Testis (tissue), 3 donors: ENCODE measurements around the gene PUS3. TPM values are rescaled to one million over a fixed set of nuclear protein-coding genes. Genes with fewer than 3 reads are reported as not detected.

ENCODE experiments used
- DNase-seq: peaks from one replicate; pipeline ENCODE4 v3.0.0-alpha.2; 2019
- H3K27ac ChIP-seq, 2 donors: fragments of 200-600 bp; sonication (generic); one replicate each; pipeline ENCODE4 v1.5.1; 2019
- H3K27me3 ChIP-seq: fragments of 200-600 bp; sonication (generic); one replicate; pipeline ENCODE4 v1.5.1; 2019
- H3K36me3 ChIP-seq: fragments of 200-600 bp; sonication (generic); one replicate; pipeline ENCODE4 v1.5.1; 2017; ENCODE audit warnings: low read depth; ENCODE audit errors: missing control alignments
- H3K4me1 ChIP-seq: fragments of 200-600 bp; sonication (generic); one replicate; pipeline ENCODE4 v1.5.1; 2019
- H3K4me3 ChIP-seq, 2 donors: fragments of 200-600 bp; sonication (generic); one replicate each; pipeline ENCODE4 v1.5.1; 2017 to 2019
- H3K9me3 ChIP-seq: fragments of 200-600 bp; sonication (generic); one replicate; pipeline ENCODE4 v1.5.1; 2017
- POLR2A ChIP-seq: fragments of 450-650 bp; IDR thresholded peaks from one replicate; pipeline ENCODE4 v1.6.1; 2017; ENCODE audit warnings: antibody characterized with exemption, mild to moderate bottlenecking, moderate library complexity
- WGBS, 2 donors: methylation state at CpG; one replicate each; pipeline ENCODE4 v1.1.5; 2018; 5-methylcytosine and 5-hydroxymethylcytosine counted together
- intact Hi-C: fragments of 100-400 bp; cut with DNase I; formaldehyde crosslinking; loops from one replicate; pipeline ENCODE4 v1.15.1; 2023; ENCODE audit warnings: low total_unique reads
- polyA plus RNA-seq: library from polyadenylated mRNA; stranded (reverse); fragments of 350-450 nt; fragmentation: Illumina TruSeq; extraction: RNeasy Lipid Tissue Mini Kit (QIAGEN cat#74804); gene quantifications from one replicate; pipeline ENCODE4 v1.2.3, GENCODE V29; 2014; ENCODE audit warnings: low read depth, low replicate concordance; ENCODE audit not compliant: insufficient read depth
- total RNA-seq, 2 donors: library from RNA; depleted of rRNA; stranded (reverse); fragments of >200 nt; gene quantifications; one replicate each; pipeline ENCODE4 v1.2.3, GENCODE V29; 2016
- TF ChIP-seq, protein P1 (sequence below), 3 experiments: fragments of 450-650 bp in 2 of 3; fragments of 200-600 bp in 1 of 3; sonication (generic) in 1 of 3; IDR thresholded peaks; one replicate each; pipeline ENCODE4 v1.5.1; 2016 to 2019; ENCODE audit warnings: antibody characterized with exemption in 3 of 3, mild to moderate bottlenecking in 2 of 3, moderate library complexity in 1 of 3

PUS3 gene
- total and polyA plus RNA-seq, 3 donors from 2014 or later: 6.1 to 9.4 (median 8.4) TPM

DNA sequence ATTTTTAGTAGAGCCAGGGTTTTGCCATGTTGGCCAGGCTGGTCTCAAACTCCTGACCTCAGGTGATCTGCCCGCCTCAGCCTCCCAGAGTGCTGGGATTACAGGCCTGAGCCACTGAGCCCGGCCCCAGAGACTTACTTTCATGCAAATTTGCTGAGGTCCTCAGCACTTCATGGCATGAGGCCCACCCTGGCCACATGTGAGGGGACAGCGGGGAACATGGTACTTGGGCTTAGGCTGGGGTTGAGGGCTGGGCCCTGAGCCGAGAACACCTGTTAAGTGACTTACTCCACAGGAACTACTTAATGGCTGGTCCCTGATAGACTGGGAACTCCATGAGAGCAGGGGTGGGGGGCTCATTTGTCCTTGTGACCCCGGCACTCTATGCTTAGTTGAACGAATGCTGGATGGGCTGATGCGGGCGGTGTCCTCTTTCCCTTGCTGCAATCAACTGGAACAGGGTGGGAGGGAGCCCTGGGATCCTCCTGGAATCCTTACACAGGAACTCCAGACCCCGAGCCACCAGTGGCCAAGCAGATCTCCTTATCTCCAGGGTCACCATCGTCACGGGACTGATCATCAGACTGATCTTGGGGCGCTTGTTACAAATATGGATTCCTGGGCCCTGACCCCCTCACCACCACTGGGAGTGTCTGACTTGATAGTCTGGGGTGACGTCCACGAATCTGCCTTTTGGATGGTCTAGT is 43.9 kb upstream of the PUS3 start:
- no peak overlapping the region for H3K27ac ChIP-seq
- H3K4me1 ChIP-seq: peaks cover 5% of the 10 kb centered on the region
- H3K27me3 ChIP-seq: no peaks in the 10 kb centered on the region
- no peaks in the 10 kb centered on the region for H3K36me3 ChIP-seq
- H3K4me3 ChIP-seq: no peak overlapping the region
- no peaks in the 10 kb centered on the region for H3K9me3 ChIP-seq
- TF ChIP-seq, protein P1, sequence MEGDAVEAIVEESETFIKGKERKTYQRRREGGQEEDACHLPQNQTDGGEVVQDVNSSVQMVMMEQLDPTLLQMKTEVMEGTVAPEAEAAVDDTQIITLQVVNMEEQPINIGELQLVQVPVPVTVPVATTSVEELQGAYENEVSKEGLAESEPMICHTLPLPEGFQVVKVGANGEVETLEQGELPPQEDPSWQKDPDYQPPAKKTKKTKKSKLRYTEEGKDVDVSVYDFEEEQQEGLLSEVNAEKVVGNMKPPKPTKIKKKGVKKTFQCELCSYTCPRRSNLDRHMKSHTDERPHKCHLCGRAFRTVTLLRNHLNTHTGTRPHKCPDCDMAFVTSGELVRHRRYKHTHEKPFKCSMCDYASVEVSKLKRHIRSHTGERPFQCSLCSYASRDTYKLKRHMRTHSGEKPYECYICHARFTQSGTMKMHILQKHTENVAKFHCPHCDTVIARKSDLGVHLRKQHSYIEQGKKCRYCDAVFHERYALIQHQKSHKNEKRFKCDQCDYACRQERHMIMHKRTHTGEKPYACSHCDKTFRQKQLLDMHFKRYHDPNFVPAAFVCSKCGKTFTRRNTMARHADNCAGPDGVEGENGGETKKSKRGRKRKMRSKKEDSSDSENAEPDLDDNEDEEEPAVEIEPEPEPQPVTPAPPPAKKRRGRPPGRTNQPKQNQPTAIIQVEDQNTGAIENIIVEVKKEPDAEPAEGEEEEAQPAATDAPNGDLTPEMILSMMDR (IDR thresholded peaks at IDR 0.05): no peak
- no peak for TF ChIP-seq POLR2A
- no peak for DNase-seq
- intact Hi-C loops: no loop called here
- 93 to 98% methylated on average over 8 to 14 of the region's 14 CpGs for WGBS, 2 donors

DNA sequence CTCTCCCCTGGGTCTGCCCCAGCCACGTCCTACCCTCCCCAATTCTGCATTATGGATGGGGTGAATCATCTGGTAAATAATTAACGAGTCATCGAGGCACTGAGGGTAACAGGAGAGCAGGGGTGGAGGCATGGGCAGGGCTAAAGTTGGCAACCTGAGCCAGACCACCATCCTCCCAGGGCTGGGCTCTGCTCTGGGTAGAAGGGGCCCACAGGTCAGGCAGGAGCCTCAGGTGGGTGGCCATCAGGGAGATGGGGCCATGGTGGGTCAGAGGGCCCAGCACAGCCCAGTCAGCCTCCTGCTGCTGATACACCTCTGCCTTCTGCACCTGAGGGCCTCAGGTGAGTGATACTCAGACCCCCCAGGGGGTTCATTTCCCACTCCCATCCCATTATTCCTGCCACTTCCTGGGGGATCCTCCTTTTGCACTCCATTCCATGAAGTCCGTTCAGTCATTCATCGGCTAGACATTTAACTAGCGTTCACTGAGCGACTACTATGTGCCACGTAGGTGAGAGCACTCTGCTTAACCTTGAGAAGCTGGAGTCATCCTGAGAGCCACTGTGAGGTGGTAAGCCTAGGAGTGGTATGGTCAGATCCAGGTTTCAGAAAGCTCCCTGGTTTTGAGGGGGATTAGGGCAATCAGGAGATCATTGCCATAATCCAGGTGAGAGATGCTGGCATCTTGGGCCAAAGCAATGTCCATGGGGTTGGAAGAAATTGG is 43.0 kb upstream of the PUS3 start, which contains the start of gene VSIG10L2:
Gene VSIG10L2, plus strand, starts transcription at position 248 of the 724 bp plus-strand sequence. Its CDS starts 12 bp downstream, at position 260.
- intact Hi-C loops: no loop called here
- peaks cover 5% of the 10 kb centered on the region for H3K4me1 ChIP-seq
- 85 to 100% methylated on average over 6 to 8 of the region's 8 CpGs for WGBS, 2 donors
- H3K4me3 ChIP-seq: no peak within 1 kb of the TSS
- H3K27me3 ChIP-seq: no peaks in the 10 kb centered on the region
- TF ChIP-seq POLR2A: no peak
- TF ChIP-seq, protein P1 (IDR thresholded peaks at IDR 0.05): no peak
- H3K27ac ChIP-seq: no peak within 1 kb of the TSS
- no peaks in the 10 kb centered on the region for H3K36me3 ChIP-seq
- no peaks in the 10 kb centered on the region for H3K9me3 ChIP-seq
- DNase-seq: no peak

DNA sequence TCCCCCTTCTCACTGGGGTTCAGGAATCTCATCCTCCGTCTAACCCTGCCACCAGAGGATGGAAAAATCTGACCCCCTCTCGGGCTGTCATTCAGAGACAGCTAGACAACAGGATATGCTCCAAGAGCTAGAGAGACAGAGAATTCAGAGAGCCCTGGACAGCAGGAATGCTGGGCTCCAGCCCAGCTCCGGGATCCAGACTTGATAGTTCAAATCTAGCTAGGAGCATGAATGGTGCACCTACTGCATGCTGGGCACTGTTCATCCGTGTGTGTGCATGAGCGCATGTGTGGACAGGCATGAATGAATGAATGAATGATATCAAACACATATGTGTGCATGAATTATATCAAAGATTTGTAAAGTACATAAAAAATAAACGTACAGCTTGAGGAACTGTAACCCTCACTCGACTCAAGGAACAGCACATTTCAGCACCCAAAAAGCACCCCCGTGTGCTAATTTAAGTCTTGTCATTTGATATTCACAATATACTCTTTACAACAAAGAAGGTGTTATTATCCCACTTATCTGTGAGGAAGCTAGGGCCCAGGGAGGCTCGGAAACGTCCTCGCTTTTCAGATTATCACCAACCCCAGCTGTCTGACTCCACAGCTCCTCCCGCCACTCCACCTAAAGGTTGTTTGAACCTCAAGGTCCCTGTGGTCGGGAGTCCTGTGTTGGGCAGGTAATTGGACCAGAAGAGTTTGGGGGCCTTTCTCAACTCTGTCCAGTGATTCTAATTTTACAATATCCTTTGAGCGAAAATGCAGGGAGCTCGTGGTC is 42.2 kb upstream of the PUS3 start:
- no peak overlapping the region for H3K4me3 ChIP-seq
- WGBS, 2 donors: 62 to 81% methylated on average over 15 of the region's 15 CpGs
- no peaks in the 10 kb centered on the region for H3K36me3 ChIP-seq
- no peaks in the 10 kb centered on the region for H3K9me3 ChIP-seq
- no peaks in the 10 kb centered on the region for H3K4me1 ChIP-seq
- TF ChIP-seq, protein P1 (IDR thresholded peaks at IDR 0.05): no peak
- TF ChIP-seq POLR2A: no peak
- no peaks in the 10 kb centered on the region for H3K27me3 ChIP-seq
- no peak for DNase-seq
- intact Hi-C loops: no loop called here
- no peak overlapping the region for H3K27ac ChIP-seq

DNA sequence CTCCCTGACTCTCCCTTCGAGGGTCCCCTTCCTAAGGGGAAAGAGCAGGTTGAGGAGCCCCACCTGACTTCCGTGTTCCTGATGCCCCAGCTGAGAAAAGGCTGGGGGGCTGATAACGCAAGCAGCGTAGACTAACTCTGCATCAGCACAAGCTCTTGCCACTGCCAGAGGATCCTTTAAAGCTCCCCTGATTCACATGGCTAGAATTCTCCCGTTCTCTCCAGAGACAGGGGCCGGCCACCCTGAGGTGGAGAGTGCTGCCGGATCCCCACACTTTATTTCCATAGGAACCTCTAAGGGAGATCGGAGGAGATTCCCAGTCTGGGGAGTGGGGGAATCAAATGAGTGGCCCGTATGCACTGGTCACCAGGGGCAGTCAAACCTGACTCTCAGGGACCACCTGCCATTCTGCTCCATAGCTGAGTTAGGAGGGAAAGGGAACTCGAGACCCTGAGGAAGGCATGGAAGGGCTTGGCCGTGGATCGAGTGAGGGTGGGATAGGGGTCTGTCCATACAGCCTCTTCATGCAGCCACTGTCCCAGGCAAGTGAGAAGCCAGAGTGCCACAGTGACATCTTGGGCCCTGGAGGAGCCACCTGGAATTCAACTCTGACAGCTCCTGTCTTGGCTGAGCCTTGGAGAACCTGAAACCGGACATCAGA is 41.5 kb upstream of the PUS3 start:
- H3K27ac ChIP-seq: no peak overlapping the region
- no peaks in the 10 kb centered on the region for H3K9me3 ChIP-seq
- no peak overlapping the region for H3K4me3 ChIP-seq
- no peaks in the 10 kb centered on the region for H3K4me1 ChIP-seq
- TF ChIP-seq, protein P1 (IDR thresholded peaks at IDR 0.05): no peak
- no peak for TF ChIP-seq POLR2A
- no peaks in the 10 kb centered on the region for H3K36me3 ChIP-seq
- WGBS, 2 donors: 93% methylated on average over 10 to 13 of the region's 13 CpGs
- intact Hi-C loops: no loop called here
- no peaks in the 10 kb centered on the region for H3K27me3 ChIP-seq
- DNase-seq: no peak
